Osteocyte (in vitro differentiated cells): ENCODE measurements around the gene KCNK3. TPM values are rescaled to one million over a fixed set of nuclear protein-coding genes. Genes with fewer than 3 reads are reported as not detected.

Source experiments
- DNase-seq: peaks from one replicate; pipeline ENCODE4 v3.0.0; 2021; ENCODE audit warnings: mixed read lengths; ENCODE audit not compliant: unreplicated experiment; ENCODE audit errors: extremely low spot score
- H3K27ac Mint-ChIP-seq: one replicate; pipeline ENCODE4 v1.8.0; 2021; ENCODE audit warnings: mild to moderate bottlenecking, mixed read lengths; ENCODE audit not compliant: unreplicated experiment
- H3K27me3 Mint-ChIP-seq: one replicate; pipeline ENCODE4 v1.8.0; 2021; ENCODE audit warnings: mixed read lengths; ENCODE audit not compliant: unreplicated experiment
- H3K36me3 Mint-ChIP-seq: one replicate; pipeline ENCODE4 v1.8.0; 2021; ENCODE audit warnings: mixed read lengths; ENCODE audit not compliant: unreplicated experiment
- H3K4me1 Mint-ChIP-seq: one replicate; pipeline ENCODE4 v1.8.0; 2021; ENCODE audit warnings: mixed read lengths; ENCODE audit not compliant: unreplicated experiment
- H3K4me3 Mint-ChIP-seq: one replicate; pipeline ENCODE4 v1.8.0; 2021; ENCODE audit warnings: mild to moderate bottlenecking, moderate library complexity, mixed read lengths; ENCODE audit not compliant: unreplicated experiment
- H3K9me3 Mint-ChIP-seq: one replicate; pipeline ENCODE4 v1.8.0; 2021; ENCODE audit warnings: mixed read lengths; ENCODE audit not compliant: unreplicated experiment
- CTCF ChIP-seq: fragments of 200-600 bp; sonication (generic); IDR thresholded peaks from 2 replicates; pipeline ENCODE4 v1.5.0; 2021; ENCODE audit warnings: antibody characterized with exemption, mild to moderate bottlenecking, moderate library complexity
- total RNA-seq: library from RNA; stranded (reverse); gene quantifications from 2 replicates; pipeline ENCODE4 v1.2.1, GENCODE V29; 2021

Gene KCNK3
- total RNA-seq, 1 donor from 2014 or later, result 8.5 TPM

GRCh38 chr2:26764906-26765305 is 72.4 kb downstream of the KCNK3 start:
- Mint-ChIP-seq H3K4me3 (peak overlapping the region; percentile 94), H3K27ac (peak overlapping the region; percentile 93), H3K9me3 (no peaks in the 10 kb centered on the region), H3K36me3 (no peaks in the 10 kb centered on the region), H3K4me1 (peaks cover 38% of the 10 kb centered on the region), H3K27me3 (no peaks in the 10 kb centered on the region)
- no peak for DNase-seq
- TF ChIP-seq CTCF, result no peak

- Mint-ChIP-seq H3K4me3 (peak overlapping the region; percentile 94), H3K27ac (peak overlapping the region; percentile 93), H3K36me3 (no peaks in the 10 kb centered on the region), H3K4me1 (peaks cover 43% of the 10 kb centered on the region), H3K9me3 (no peaks in the 10 kb centered on the region), H3K27me3 (no peaks in the 10 kb centered on the region)
- DNase-seq, result no peak
- no peak for TF ChIP-seq CTCF
These were observed 73.1 kb downstream of the KCNK3 start for GRCh38 chr2:26765475-26766200.

- peaks cover 2% of the 10 kb centered on the region for H3K36me3 Mint-ChIP-seq
- no peak overlapping the region for H3K27ac Mint-ChIP-seq
- no peak for TF ChIP-seq CTCF
- no peaks in the 10 kb centered on the region for H3K9me3 Mint-ChIP-seq
- H3K4me3 Mint-ChIP-seq, result no peak overlapping the region
- peaks cover 57% of the 10 kb centered on the region for H3K4me1 Mint-ChIP-seq
- no peak for DNase-seq
- H3K27me3 Mint-ChIP-seq, result no peaks in the 10 kb centered on the region
These were observed 74.6 kb downstream of the KCNK3 start for GRCh38 chr2:26767129-26767528.

- peaks cover 2% of the 10 kb centered on the region for H3K36me3 Mint-ChIP-seq
- no peak overlapping the region for H3K27ac Mint-ChIP-seq
- peaks cover 66% of the 10 kb centered on the region for H3K4me1 Mint-ChIP-seq
- H3K27me3 Mint-ChIP-seq, result no peaks in the 10 kb centered on the region
- H3K4me3 Mint-ChIP-seq, result no peak overlapping the region
- no peak for TF ChIP-seq CTCF
- no peak for DNase-seq
- H3K9me3 Mint-ChIP-seq, result no peaks in the 10 kb centered on the region
These were observed 75.5 kb downstream of the KCNK3 start for GRCh38 chr2:26767894-26768487.

- TF ChIP-seq CTCF, result no peak
- Mint-ChIP-seq H3K27me3 (no peaks in the 10 kb centered on the region), H3K27ac (peak overlapping the region; percentile 41), H3K36me3 (peaks cover 2% of the 10 kb centered on the region), H3K4me1 (peaks cover 62% of the 10 kb centered on the region), H3K9me3 (no peaks in the 10 kb centered on the region), H3K4me3 (no peak overlapping the region)
- DNase-seq, result no peak
These were observed 76.2 kb downstream of the KCNK3 start for GRCh38 chr2:26768759-26769088.
